Colon (tissue), 2 donors: Measurements from ENCODE around the gene ZNF697.
"Not testable (repeated sequence)": the region's sequence is repeated elsewhere in the genome, so short reads cannot be mapped to it uniquely, and the experiment has no call there.

Experiments
- FAIRE-seq: peaks from 2 replicates; lab custom pipeline; 2012; peaks lifted over from hg19 to GRCh38; lab: Jason Lieb, UNC
- donor health status: control.
- donor health status: control.

Gene ZNF697

GRCh38 chr1:119631433-119632102, 16.5 kb downstream of the ZNF697 start:
- FAIRE-seq: no peak

GRCh38 chr1:119631086-119631432, 17.0 kb downstream of the ZNF697 start:
- FAIRE-seq: no peak

GRCh38 chr1:119626841-119627240, 21.2 kb downstream of the ZNF697 start:
- FAIRE-seq: no peak

GRCh38 chr1:119626011-119626545, 22.0 kb downstream of the ZNF697 start:
- no peak for FAIRE-seq

GRCh38 chr1:119623678-119624077, 24.4 kb downstream of the ZNF697 start:
- no peak for FAIRE-seq

- FAIRE-seq: no peak
Observed at GRCh38 chr1:119623193-119623515, 24.9 kb downstream of the ZNF697 start.

- FAIRE-seq: no peak
Observed at GRCh38 chr1:119622311-119623192, 25.5 kb downstream of the ZNF697 start.

- FAIRE-seq: no peak
Observed at GRCh38 chr1:119621705-119622104, 26.4 kb downstream of the ZNF697 start.

- no peak for FAIRE-seq
Observed at GRCh38 chr1:119617751-119618691, 30.0 kb downstream of the ZNF697 start.

- not testable (repeated sequence) for FAIRE-seq
Observed at GRCh38 chr1:119616748-119617147, 31.3 kb downstream of the ZNF697 start.

- not testable (repeated sequence) for FAIRE-seq
Observed at GRCh38 chr1:119615100-119615499, 33.0 kb downstream of the ZNF697 start.

- FAIRE-seq: no peak
Observed at GRCh38 chr1:119613769-119614720, 34.0 kb downstream of the ZNF697 start.

- no peak for FAIRE-seq
Observed at GRCh38 chr1:119611701-119612113, 36.4 kb downstream of the ZNF697 start.

GRCh38 chr1:119608816-119609215, 39.2 kb downstream of the ZNF697 start:
- not testable (repeated sequence) for FAIRE-seq

GRCh38 chr1:119607087-119607807, 40.8 kb downstream of the ZNF697 start:
- FAIRE-seq: not testable (repeated sequence)

GRCh38 chr1:119606394-119606793, 41.7 kb downstream of the ZNF697 start:
- no peak for FAIRE-seq

GRCh38 chr1:119605686-119606085, 42.4 kb downstream of the ZNF697 start:
- FAIRE-seq: no peak

- not testable (repeated sequence) for FAIRE-seq
Observed at GRCh38 chr1:119605080-119605479, 43.0 kb downstream of the ZNF697 start.

- no peak for FAIRE-seq
Observed at GRCh38 chr1:119603695-119604094, 44.4 kb downstream of the ZNF697 start.

GRCh38 chr1:119603241-119603640, 44.8 kb downstream of the ZNF697 start:
- FAIRE-seq: not testable (repeated sequence)
